HG03521 (cell line): ENCODE results near the gene HBD.

Experiments used
- ATAC-seq: cut with Tn5 transposase; IDR thresholded peaks from one replicate; pipeline ENCODE4 v1.9.1; 2021; ENCODE audit warnings: mild to moderate bottlenecking, moderate library complexity; ENCODE audit not compliant: unreplicated experiment

HBD gene

GRCh38 chr11:5235364-5236095, 1.2 kb upstream of the HBD start:
- no peak for ATAC-seq

- no peak for ATAC-seq
These were observed 976 bp downstream of the HBD start for GRCh38 chr11:5233307-5233706.

DNA sequence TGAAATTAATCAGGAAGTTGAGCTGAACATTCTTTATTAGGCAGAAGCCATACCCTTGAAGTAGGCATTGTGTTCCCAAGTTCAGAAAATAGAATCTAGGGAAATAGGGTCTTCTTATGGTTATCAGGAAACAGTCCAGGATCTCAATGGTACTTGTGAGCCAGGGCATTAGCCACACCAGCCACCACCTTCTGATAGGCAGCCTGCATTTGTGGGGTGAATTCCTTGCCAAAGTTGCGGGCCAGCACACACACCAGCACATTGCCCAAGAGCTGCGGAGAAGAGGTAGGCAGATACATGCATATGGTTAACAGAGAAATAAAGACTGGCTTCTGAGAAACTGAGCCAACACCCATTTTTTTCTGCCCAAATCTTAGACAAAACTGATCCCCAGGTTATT, 1.5 kb downstream of the HBD start:
- ATAC-seq = no peak

- ATAC-seq = no peak
These were observed 2.1 kb downstream of the HBD start for GRCh38 chr11:5232176-5232575.

GRCh38 chr11:5231111-5231510, 3.2 kb downstream of the HBD start:
- no peak for ATAC-seq

- no peak for ATAC-seq
These were observed 4.0 kb downstream of the HBD start for GRCh38 chr11:5230266-5230665.

DNA sequence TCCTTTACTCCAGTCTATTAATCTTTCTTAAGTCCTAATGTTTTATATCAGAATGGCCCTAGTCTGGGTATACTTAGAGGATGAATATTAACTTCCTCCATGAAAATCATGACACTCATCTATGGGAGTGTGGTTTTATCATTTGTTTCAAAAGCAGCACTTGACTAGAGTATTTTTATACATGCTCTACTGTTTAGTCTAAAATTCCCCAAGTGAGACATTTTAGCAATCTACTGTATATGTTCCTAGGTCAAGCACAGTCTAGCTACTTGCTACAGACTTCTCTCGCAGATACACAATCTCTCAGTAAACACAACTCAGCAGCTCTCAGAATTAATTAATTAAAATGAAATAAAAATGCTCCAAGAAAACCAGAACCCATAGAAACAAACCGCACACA, 4.5 kb downstream of the HBD start:
- no peak for ATAC-seq

DNA sequence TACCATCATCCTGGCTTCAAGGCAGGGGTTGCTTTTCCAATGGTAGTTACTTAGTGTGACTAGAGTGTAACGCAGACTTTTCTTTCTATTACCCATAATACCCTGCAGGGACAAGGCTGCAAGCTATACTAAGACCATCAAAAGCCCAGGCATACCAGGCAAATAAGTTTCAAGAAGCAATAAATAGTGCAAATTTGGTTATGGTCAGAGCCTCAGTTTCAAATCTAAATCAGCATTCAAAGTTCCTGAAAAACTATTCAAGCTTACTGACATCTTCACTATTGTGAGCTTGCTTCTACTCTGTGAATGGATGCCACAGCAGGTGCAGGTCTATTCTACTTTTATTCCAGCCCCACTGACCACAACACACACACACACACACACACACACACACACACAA, 4.9 kb downstream of the HBD start:
- ATAC-seq = no peak

- no peak for ATAC-seq
These were observed 6.2 kb downstream of the HBD start for GRCh38 chr11:5228124-5228523.

- ATAC-seq = no peak
These were observed 6.6 kb downstream of the HBD start for GRCh38 chr11:5227681-5228080.

DNA sequence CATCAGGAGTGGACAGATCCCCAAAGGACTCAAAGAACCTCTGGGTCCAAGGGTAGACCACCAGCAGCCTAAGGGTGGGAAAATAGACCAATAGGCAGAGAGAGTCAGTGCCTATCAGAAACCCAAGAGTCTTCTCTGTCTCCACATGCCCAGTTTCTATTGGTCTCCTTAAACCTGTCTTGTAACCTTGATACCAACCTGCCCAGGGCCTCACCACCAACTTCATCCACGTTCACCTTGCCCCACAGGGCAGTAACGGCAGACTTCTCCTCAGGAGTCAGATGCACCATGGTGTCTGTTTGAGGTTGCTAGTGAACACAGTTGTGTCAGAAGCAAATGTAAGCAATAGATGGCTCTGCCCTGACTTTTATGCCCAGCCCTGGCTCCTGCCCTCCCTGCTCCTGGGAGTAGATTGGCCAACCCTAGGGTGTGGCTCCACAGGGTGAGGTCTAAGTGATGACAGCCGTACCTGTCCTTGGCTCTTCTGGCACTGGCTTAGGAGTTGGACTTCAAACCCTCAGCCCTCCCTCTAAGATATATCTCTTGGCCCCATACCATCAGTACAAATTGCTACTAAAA, 7.5 kb downstream of the HBD start, which contains the start of gene HBB:
HBB (minus strand) TSS at position 340 of the 579 bp plus-strand sequence; CDS start at position 290, 50 bp downstream.
- no peak for ATAC-seq

DNA sequence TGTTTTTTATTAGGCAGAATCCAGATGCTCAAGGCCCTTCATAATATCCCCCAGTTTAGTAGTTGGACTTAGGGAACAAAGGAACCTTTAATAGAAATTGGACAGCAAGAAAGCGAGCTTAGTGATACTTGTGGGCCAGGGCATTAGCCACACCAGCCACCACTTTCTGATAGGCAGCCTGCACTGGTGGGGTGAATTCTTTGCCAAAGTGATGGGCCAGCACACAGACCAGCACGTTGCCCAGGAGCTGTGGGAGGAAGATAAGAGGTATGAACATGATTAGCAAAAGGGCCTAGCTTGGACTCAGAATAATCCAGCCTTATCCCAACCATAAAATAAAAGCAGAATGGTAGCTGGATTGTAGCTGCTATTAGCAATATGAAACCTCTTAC, 8.8 kb downstream of the HBD start:
- ATAC-seq = no peak

- ATAC-seq = no peak
These were observed 9.5 kb downstream of the HBD start for GRCh38 chr11:5224538-5225479.

GRCh38 chr11:5223686-5224085, 10.6 kb downstream of the HBD start:
- ATAC-seq = no peak

DNA sequence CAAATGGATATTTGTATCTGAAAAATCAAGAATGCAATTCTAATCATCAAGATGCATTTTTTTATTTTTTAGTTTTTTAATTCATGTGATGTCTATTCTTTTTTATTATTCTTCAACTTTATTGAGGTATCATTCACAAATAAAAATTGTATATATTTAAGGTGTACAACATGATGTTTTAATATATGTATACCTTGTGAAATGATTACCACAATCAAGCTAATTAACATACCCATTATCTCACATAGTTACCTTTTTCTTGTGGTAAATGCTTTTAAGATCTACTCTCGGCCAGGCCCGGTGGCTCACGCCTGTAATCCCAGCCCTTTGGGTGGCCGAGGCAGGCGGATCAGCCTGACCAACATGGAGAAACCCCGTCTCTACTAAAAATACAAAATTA, 11.1 kb downstream of the HBD start:
- no peak for ATAC-seq

GRCh38 chr11:5210376-5210885, 23.9 kb downstream of the HBD start:
- no peak for ATAC-seq

- ATAC-seq = no peak
These were observed 29.5 kb downstream of the HBD start for GRCh38 chr11:5204787-5205186.

- ATAC-seq = no peak
These were observed 30.9 kb downstream of the HBD start for GRCh38 chr11:5203366-5203765.

- no peak for ATAC-seq
These were observed 33.7 kb downstream of the HBD start, which contains the start of gene OR51V1 for GRCh38 chr11:5200582-5200981. OR51V1 (minus strand) TSS chr11:5200682; CDS start chr11:5200682, 0 bp downstream.

DNA sequence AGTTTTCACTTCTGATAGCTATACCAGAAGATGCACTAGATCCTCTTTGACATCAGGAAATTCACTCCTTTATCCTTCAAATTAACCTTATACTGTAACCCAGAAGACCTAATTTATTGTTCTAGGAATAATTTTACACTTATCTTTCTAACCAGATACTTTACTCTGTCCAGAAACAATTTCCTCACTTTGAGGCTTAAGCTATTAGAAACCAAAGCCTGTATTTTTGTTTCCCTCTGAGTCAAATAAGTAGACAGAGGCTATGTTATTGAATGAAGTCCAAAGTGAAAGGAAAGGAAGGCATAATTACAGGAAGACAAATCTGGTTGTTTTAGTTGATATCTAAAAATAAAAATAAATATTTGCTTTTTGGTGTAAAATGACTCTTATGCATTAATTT, 36.0 kb downstream of the HBD start:
- no peak for ATAC-seq

GRCh38 chr11:5197536-5197935, 36.7 kb downstream of the HBD start:
- ATAC-seq = no peak
